DMS 273 (cell line): ENCODE data around the gene ELOVL6.
"Not testable (repeated sequence)": the region's sequence is repeated elsewhere in the genome, so short reads cannot be mapped to it uniquely, and the experiment has no call there.

ENCODE experiments used
- DNase-seq: peaks from one replicate; lab custom pipeline; 2025; ENCODE audit not compliant: unreplicated experiment; lab: John Stamatoyannopoulos, UW

ELOVL6 gene

GRCh38 chr4:110078148-110078547 lies 120.3 kb downstream of the ELOVL6 start:
- DNase-seq, result not testable (repeated sequence)

DNA sequence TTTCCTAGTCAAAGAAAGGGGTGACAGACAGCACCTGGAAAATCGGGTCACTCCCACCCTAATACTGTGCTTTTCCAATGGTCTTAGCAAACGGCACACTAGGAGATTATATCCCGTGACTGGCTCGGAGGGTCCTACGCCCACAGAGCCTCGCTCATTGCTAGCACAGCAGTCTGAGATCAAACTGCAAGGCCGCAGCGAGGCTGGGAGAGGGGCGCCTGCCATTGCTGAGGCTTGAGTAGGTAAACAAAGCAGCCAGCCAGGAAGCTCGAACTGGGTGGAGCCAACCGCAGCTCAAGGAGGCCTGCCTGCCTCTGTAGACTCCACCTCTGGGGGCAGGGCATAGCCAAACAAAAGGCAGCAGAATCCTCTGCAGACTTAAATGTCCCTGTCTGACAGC lies 121.6 kb downstream of the ELOVL6 start:
- not testable (repeated sequence) for DNase-seq

DNA sequence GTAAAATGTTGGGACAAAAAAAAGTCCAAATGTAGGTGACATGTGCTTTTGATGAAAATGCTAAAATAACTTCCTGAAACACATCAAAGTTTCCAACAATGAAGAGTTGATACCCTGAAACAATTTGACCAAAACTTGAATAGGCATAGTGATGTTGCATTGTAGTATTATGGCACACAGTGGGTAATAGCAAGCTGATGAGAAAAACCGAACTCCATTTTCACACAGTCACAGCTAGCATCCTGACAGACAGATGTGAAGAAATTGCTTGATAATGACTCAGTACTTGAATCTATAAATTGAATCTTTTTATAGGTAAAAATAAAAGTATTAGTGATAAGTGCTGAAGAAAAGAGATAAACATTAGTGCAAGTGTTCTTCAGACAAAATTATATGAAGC lies 122.5 kb downstream of the ELOVL6 start:
- DNase-seq, result no peak

DNA sequence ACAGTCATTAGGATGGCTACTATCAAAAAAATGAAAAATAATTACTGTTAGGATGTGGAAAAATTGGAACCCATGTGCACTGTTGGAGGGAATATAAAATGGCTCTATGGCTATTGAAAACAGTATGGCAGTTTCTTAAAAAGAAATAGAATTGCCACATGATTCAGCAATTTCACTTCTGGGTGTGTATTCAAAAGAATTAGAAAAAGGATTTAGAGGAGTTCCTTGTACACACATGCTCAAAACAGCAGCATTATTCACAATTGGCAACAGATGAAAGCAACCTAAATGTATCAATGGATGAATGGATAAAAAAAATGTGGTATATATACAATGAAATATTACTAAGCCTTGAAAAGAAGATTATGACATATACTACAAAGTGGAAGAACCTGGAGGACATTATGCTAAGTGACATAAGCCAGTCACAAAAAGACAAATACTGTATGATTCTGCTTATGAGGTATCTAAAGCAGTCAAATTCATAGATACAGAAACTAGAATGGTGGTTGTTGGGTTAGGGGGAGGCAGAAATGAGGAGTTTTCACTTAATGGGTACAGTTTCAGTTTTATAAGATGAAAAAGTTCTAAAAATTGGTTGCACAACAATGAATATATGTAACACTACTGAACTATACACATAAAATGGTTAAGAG lies 123.2 kb downstream of the ELOVL6 start:
- DNase-seq, result no peak

DNA sequence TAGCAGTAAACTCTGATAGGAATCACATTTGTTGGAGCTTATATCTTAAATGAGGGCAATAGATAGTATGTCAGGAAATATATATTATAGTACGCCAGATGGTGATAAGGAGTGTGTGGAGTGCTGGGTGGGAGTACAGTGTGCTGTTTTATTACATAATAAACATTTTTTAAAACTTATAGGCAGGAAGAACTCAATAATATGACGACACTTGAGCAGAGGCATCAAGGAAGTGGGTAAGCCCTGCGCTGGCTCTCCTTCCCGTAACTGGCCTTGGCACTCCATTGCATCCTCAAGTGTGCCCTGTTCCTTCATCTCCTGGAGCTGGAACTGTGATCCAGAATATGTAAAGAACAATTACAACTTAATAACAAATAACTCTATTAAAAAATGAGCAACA lies 123.8 kb downstream of the ELOVL6 start:
- no peak for DNase-seq

DNA sequence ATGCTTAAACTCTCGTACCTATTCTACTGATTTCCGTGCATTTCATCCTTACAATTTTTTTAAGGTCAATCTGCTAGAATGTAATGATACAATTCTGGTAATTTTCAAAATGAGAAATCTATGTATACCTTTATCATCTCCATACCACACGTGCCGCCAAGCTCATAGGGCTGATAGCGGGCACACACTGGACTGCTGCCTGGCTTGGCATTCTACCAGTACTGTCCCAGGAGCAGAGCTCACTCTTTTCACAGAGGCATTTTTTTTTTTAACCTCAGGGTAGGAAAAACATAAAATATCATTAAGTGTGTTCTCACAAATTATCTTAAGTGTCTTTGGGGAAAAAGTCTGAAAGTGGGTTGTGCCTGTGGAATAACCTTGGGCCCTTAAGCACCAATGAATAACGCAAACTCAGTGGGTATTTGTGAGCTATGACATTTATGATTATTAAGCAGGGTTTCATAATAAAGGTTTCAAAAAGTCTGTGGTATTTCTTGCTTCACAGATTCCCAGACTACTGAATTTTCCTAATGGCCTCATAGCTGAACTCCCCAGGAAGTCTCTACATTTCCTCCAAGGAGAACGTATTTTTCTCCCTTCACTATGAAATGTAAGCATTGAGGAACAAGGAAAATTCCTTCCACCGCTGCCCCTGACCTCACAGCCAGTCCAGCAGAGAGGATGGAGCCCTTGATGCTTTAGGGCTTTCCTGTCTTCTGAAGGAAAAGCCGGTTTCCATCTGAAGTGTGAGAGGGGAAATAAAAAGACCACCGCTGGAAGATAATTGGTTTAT lies 125.2 kb downstream of the ELOVL6 start:
- no peak for DNase-seq

DNA sequence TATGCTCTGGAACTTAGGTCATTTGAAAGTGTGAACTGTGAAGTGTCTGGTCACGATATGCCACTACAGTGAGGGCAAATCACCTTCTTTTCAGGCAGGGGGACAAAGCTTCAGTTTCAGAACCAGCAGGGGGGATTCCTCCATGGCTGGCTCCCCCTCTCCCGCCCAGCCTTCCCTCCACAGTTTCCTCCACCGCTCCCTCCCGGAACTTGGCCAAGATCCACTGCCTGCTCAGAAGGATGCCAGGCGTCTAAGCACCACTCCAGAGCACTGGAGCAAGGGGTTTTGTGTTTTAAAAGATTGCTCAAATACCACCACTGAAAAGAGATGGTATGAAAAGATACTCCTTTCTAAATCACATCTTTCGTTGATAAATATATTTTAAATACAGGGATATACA lies 126.9 kb downstream of the ELOVL6 start:
- DNase-seq, result no peak

DNA sequence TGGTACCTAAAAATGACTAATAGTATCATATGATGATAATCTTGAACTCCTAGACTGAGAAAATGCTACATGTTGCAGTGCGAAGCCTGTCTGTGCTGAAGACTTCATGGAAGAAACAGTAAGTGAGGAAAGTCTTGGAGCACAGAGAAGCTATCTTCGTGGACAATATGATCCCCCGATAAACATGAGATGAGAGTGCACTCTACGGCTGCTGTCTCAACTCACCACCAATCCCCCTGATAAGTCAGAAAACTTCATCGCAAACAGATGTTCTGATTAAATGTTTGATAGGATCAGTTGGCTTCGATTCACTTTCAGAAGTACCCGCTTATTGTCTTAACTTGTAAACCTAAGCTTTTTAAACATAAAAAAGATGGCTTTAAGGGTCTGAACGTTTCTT lies 130.2 kb downstream of the ELOVL6 start:
- DNase-seq, result no peak

DNA sequence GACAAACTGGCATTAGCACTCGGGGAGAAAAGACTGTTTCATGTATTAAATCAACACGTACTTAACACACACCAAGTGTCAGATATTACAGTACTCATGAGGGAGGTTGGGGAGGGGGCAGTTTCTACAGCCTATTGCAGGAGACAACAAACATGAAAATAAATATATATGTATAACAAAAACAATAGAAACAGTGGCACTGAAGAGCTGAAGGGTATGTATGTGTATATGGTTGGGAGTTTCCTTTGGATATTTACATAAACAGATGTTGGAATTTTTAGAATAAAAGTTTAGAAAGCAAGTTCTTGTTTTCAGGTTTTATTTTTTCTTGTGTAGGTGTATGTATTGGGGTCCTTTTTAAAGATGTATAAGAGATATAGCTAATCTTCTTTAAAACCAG lies 133.5 kb downstream of the ELOVL6 start:
- DNase-seq, result no peak

DNA sequence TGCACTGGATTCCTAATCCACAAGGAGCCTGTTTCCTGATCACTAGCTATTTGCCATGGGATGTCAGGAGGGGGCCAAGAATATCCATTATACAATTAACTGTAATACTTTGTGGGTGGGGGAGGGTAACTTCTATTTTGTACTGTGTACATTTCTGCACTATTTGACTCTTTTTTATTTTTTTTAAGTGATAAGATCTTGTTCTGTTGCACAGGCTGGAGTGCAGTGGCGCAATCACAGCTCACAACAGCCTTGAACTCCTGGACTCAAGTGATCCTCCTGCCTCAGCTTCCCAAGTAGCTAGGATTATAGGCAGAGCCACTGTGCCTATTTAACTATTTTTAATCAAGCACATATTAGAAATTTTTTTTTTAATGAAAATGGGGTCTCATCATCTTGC lies 134.1 kb downstream of the ELOVL6 start:
- DNase-seq, result no peak

DNA sequence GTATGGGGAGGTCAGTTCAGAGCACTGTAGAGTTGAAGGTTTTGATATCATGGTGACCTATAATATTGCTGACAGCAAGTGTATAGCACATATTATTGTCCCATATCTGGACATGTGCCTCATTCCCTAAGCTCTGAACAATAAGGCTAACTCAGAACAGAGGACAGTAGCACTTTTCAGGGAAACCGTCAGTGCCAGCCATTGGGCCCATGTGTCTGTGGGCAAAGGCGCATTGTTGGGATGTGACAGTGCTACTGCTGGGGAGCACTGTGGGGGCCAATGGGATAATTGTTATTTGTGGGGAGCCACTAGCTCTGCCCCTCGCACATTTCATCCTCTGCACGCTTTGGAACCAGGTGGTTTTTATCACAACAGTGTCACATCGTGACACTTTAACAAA lies 136.2 kb downstream of the ELOVL6 start:
- DNase-seq, result no peak

GRCh38 chr4:110061076-110061475 lies 137.3 kb downstream of the ELOVL6 start:
- no peak for DNase-seq

- DNase-seq, result no peak
Observed at GRCh38 chr4:110059556-110060191, 138.7 kb downstream of the ELOVL6 start.

DNA sequence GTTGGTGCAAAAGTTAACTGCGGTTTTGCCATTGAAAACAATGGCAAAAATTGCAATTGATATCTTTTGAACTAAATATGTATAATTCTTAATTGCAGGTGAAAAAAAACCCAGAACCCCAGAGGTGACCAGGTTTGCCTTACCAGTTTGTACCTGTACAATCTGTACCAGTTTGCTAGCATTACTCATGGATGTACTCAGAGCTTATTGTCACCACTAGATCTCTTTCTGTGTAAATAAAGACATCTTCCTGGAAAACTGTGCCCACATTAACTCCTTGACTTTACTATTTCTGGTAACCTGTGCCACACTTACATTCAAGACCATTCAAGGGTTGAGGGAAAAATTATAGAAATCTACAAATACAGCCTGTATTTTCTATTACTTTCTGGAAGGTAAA lies 139.7 kb downstream of the ELOVL6 start:
- DNase-seq, result no peak

GRCh38 chr4:110055158-110055768 lies 143.2 kb downstream of the ELOVL6 start:
- no peak for DNase-seq

DNA sequence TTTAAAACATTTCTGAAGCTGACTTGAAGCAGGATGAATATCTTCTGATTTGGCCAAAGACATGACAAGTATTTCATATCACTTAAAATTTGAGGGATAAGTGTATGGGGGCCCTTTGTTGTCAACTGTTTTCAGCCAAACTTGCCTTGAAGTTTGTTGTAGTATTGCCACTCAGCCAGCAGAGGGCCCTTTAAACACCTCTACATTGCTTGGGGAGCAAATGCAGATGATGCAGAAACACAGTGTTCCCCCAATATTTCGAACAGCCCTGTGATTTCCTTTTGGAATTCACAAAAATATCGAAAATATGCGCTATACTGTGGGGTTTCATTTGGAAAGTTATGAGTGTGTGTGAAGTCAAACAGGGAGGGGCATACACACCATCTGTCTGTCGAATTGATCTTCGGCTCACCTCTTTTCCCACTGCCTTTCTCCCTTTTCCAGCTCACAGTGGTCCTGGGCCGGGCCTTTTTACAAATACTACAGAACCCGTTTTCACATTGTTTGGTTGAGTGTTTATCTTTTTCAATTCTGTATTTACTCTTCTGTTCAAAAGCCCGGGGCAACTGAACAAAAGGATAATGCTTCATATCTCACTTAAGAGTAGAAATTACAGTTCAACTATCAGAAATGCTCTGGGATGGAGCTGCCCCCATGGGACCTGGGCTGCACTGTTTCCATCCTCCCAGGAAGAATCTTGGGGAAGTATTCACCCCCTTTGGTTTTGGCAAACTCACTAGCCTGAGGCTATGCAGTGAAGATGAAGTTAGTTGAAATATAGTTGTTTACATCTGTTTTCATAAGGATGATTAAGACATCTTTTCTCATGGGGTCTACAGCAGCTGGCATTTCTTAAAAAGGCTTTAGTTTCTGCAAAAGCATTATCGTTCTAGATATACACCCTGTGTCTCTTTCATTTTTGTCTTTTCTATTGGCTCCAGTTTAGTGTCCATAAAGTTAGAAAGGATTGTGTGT lies 148.2 kb downstream of the ELOVL6 start:
- DNase-seq, result peak; percentile 50

- DNase-seq, result peak; percentile 67
Observed at GRCh38 chr4:110046588-110047049, 151.8 kb downstream of the ELOVL6 start.

DNA sequence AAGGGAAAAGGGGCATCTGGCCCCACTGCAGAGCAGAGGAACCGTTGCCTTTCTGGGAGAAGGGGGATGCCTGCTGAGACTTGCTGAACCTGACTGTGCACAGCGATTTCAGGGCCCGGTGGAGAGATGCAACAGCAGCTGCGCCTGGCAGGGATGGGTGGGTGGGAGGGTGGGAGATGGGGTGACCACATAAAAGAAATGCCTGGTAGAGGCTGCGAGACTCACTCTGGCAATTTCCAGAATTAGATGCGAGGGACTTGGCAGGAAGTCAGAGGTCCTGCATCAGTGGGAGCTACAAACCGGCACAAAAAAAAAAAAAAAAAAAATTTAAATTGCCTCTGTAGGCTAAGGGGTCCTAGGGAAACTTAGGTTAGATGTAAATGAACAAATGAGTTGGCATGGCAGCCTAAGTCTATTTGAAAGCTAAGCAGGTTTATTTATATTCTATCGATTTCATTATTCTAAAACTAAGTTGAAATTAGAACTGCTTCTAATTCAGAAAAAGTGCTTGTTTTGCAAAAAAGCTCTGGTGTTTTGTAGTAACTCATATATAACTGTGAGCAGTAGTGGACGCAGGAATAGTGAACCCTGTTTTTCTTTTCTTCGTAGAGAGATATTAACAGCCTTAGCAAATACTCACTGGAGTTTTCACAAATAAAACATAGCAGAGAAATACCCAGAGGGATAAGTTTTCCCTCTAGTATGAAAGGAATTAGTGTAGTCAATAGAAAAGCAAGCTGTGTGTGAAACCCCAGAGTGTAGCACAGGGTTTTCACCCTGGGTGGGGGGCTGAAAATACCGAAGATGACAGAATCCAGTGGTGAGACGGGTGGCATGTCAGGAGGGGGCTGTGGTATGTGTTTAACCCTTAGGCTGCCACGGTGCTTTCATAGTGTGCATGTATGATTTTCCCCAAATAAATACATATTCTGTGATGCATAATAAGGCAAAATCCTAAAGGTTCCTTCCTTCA lies 155.6 kb downstream of the ELOVL6 start:
- DNase-seq, result no peak

- DNase-seq, result no peak
Observed at GRCh38 chr4:110041735-110042134, 156.7 kb downstream of the ELOVL6 start.
